ENCODE results near the gene EXOC3L1.

The EXOC3L1 gene

GRCh38 chr16:67185651-67186134 is 4.2 kb downstream of the EXOC3L1 start:
- TF ChIP-seq, protein P1, sequence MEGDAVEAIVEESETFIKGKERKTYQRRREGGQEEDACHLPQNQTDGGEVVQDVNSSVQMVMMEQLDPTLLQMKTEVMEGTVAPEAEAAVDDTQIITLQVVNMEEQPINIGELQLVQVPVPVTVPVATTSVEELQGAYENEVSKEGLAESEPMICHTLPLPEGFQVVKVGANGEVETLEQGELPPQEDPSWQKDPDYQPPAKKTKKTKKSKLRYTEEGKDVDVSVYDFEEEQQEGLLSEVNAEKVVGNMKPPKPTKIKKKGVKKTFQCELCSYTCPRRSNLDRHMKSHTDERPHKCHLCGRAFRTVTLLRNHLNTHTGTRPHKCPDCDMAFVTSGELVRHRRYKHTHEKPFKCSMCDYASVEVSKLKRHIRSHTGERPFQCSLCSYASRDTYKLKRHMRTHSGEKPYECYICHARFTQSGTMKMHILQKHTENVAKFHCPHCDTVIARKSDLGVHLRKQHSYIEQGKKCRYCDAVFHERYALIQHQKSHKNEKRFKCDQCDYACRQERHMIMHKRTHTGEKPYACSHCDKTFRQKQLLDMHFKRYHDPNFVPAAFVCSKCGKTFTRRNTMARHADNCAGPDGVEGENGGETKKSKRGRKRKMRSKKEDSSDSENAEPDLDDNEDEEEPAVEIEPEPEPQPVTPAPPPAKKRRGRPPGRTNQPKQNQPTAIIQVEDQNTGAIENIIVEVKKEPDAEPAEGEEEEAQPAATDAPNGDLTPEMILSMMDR (IDR thresholded peaks at IDR 0.05; ENCODE audit: insufficient read depth, missing control alignments): no peak
- DNase-seq (ENCODE audit: insufficient read length, low spot score) (no peak), FAIRE-seq (no peak)

- TF ChIP-seq, protein P1 (IDR thresholded peaks at IDR 0.05; ENCODE audit: insufficient read depth, missing control alignments): peak; percentile 72
- DNase-seq (ENCODE audit: insufficient read length, low spot score) (no peak), FAIRE-seq (no peak)
These were observed 4.8 kb downstream of the EXOC3L1 start for GRCh38 chr16:67184995-67185650.

GRCh38 chr16:67184453-67184994 is 5.4 kb downstream of the EXOC3L1 start:
- FAIRE-seq: no peak
- no peak for DNase-seq (ENCODE audit: insufficient read length, low spot score)
- TF ChIP-seq, protein P1 (IDR thresholded peaks at IDR 0.05; ENCODE audit: insufficient read depth, missing control alignments): no peak

DNA sequence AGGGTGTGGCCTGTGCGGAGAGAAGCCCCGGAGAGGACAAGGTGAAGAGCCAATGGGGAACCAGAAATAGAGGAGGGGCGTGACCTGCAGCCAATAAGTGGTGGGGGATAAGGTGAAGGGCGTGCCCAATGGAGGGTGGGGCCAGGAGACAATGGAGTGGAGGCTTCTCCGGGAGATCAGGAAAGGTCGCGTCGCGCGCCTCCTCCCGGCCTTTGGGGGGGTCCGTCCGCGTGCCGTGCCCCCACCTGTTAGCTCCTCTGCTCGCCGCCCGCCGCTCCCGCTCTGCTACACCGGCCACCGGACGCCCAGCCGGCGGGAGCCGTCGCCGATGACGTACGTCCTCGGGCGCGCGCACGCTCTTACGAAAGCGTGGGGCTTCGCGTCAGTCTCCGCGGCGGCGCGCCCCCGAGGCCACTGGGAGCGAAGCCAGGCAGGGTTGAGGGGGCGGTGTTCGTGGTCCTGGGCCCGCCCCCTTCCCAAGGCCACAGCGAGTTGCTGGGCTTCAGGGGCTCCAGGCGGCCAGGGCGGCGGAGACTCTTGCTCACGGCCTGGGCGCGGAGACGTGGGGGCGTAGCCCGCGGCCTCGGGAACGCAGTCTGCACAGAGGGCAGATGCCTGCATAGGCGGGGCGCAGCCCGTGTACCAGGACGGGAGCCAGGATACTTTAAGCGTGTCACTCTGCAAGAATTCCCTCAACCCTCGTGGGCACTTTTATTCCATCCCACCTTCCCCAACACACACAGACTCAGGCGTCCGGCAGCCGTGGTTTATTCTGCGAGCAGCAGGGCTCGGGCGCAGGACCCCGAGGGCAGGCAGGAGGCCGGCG is 6.1 kb downstream of the EXOC3L1 start, which contains the start of gene MATCAP1:
MATCAP1 (minus strand) TSS at position 337 of the 826 bp plus-strand sequence. CDS start 3,353 bp downstream, outside the sequence.
- DNase-seq (ENCODE audit: insufficient read length, low spot score) (peak; percentile 83), FAIRE-seq (no peak)
- TF ChIP-seq, protein P1 (IDR thresholded peaks at IDR 0.05; ENCODE audit: insufficient read depth, missing control alignments): no peak

- TF ChIP-seq, protein P1 (IDR thresholded peaks at IDR 0.05; ENCODE audit: insufficient read depth, missing control alignments): no peak
- DNase-seq (ENCODE audit: insufficient read length, low spot score): no peak
- no peak for FAIRE-seq
These were observed 6.7 kb downstream of the EXOC3L1 start for GRCh38 chr16:67183284-67183626.

- FAIRE-seq: no peak
- DNase-seq (ENCODE audit: insufficient read length, low spot score): no peak
- TF ChIP-seq, protein P1 (IDR thresholded peaks at IDR 0.05; ENCODE audit: insufficient read depth, missing control alignments): no peak
These were observed 7.6 kb downstream of the EXOC3L1 start for GRCh38 chr16:67182288-67182687.
